ENCODE results near the gene PCK1. TPM values are rescaled to one million over a fixed set of nuclear protein-coding genes. Genes with fewer than 3 reads are reported as not detected.
"Not testable (repeated sequence)": the region's sequence is repeated elsewhere in the genome, so short reads cannot be mapped to it uniquely, and the experiment has no call there.

PCK1 gene
- polyA plus RNA-seq (2011; rRNA removed): not detected in 2 replicates
- not detected in 2 replicates for polyA minus RNA-seq (2011; rRNA and poly(A)+ RNA removed)

DNA sequence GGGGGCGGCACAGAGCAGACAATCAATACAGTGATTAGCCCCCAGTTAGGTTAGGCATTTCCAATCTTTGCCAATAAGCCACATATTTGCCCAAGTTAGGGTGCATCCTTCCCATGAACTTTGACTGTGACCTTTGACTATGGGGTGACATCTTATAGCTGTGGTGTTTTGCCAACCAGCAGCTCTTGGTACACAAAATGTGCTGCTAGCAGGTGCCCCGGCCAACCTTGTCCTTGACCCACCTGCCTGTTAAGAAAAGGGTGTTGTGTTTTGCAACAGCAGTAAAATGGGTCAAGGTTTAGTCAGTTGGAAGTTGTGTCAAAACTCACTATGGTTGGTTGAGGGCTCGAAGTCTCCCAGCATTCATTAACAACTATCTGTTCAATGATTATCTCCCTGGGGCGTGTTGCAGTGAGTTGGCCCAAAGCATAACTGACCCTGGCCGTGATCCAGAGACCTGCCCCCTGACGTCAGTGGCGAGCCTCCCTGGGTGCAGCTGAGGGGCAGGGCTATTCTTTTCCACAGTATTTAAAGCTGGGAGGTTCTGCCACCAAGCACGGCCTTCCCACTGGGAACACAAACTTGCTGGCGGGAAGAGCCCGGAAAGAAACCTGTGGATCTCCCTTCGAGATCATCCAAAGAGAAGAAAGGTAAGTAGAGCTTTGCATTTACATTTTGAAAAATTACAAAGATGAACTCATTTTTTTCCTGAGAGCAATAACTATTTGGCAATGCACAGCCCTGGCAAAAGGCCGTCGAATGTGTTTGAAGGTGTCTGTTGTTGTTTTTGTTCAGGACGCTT lies at the start of gene PCK1:
Gene PCK1 (plus strand): TSS at position 557 of the 802 bp plus-strand sequence. CDS start 302 bp downstream, outside the sequence.
- TF ChIP-seq, protein P1, sequence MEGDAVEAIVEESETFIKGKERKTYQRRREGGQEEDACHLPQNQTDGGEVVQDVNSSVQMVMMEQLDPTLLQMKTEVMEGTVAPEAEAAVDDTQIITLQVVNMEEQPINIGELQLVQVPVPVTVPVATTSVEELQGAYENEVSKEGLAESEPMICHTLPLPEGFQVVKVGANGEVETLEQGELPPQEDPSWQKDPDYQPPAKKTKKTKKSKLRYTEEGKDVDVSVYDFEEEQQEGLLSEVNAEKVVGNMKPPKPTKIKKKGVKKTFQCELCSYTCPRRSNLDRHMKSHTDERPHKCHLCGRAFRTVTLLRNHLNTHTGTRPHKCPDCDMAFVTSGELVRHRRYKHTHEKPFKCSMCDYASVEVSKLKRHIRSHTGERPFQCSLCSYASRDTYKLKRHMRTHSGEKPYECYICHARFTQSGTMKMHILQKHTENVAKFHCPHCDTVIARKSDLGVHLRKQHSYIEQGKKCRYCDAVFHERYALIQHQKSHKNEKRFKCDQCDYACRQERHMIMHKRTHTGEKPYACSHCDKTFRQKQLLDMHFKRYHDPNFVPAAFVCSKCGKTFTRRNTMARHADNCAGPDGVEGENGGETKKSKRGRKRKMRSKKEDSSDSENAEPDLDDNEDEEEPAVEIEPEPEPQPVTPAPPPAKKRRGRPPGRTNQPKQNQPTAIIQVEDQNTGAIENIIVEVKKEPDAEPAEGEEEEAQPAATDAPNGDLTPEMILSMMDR (IDR thresholded peaks at IDR 0.05; ENCODE audit: low read depth, low read length): no peak
- ChIA-PET CTCF (no interaction called here), POLR2A (no interaction called here)

DNA sequence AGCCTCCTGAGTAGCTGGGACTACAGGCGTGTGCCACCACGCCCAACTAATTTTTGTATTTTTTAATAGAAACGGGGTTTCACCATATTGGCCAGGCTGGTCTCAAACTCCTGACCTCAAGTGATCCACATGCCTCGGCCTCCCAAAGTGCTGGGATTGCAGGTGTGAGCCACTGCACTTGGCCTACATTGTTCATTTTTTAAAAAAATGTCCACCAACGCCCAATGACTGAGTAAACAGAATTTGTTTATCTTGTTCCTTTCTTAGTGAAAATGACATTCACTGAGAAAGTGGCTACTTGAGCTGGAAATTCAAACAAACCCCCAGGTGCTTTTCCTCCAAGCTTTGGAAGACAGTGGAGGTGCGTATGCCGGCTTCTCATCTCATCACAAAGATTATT lies 49.2 kb upstream of the PCK1 start:
- CTCF ChIA-PET: interaction anchor here (0.6 to 1.0 kb wide), 3 partner anchors 84 to 447 kb away, joined by 3 to 6 read pairs (median 4); no protein-coding TSS in a partner anchor

More for the DNA sequence above, at the start of gene PCK1:
- no peaks in the 10 kb centered on the region for H3K9me3 ChIP-seq (ENCODE audit: control insufficient read depth, insufficient read depth, low read length)
- peaks cover 4% of the 10 kb centered on the region for H3K27me3 ChIP-seq (ENCODE audit: control insufficient read depth, insufficient read depth, low read length)
- H3K27ac ChIP-seq (ENCODE audit: low read depth, low read length): no peak within 1 kb of the TSS
- no peak for DNase-seq (ENCODE audit: low read depth, low spot score)
- H3K4me3 ChIP-seq (ENCODE audit: low read depth, low read length): no peak within 1 kb of the TSS

DNA sequence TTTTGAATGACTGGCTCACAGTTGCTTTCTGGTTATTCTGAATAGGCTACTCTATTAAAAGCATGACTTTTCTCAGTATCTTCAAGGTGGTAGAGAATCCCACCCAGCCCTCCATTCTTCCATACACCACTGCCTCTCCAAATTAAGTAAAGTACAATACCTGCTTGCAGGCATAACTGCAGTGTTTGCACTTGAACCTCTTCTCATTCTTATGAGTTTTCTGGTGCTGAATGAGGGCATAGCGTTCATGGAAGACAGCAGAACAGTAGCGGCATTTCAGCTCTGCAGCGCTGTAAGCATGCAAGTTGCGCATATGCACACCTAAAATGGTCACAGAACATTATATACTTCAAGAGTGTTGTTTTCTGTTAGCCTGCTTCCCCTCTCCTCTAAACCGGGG lies 48.5 kb upstream of the PCK1 start:
- POLR2A ChIA-PET: no interaction called here
- Histone ChIP-seq H3K9me3 (ENCODE audit: control insufficient read depth, insufficient read depth, low read length) (no peaks in the 10 kb centered on the region), H3K4me3 (ENCODE audit: low read depth, low read length) (no peak overlapping the region), H3K27me3 (ENCODE audit: control insufficient read depth, insufficient read depth, low read length) (peaks cover 10% of the 10 kb centered on the region), H3K27ac (ENCODE audit: low read depth, low read length) (no peak overlapping the region)
- CTCF ChIA-PET: interaction anchor here (1.0 to 1.4 kb wide), 2 partner anchors 70 to 84 kb away, joined by 3 to 6 read pairs; no protein-coding TSS in a partner anchor
- TF ChIP-seq, protein P1 (IDR thresholded peaks at IDR 0.05; ENCODE audit: low read depth, low read length): no peak
- DNase-seq (ENCODE audit: low read depth, low spot score): no peak

More for the DNA sequence above, 49.2 kb upstream of the PCK1 start:
- POLR2A ChIA-PET; H3K9me3 ChIP-seq (ENCODE audit: control insufficient read depth, insufficient read depth, low read length); DNase-seq (ENCODE audit: low read depth, low spot score); H3K27ac ChIP-seq (ENCODE audit: low read depth, low read length); H3K4me3 ChIP-seq (ENCODE audit: low read depth, low read length): not testable (repeated sequence)
- peaks cover 12% of the 10 kb centered on the region for H3K27me3 ChIP-seq (ENCODE audit: control insufficient read depth, insufficient read depth, low read length)

DNA sequence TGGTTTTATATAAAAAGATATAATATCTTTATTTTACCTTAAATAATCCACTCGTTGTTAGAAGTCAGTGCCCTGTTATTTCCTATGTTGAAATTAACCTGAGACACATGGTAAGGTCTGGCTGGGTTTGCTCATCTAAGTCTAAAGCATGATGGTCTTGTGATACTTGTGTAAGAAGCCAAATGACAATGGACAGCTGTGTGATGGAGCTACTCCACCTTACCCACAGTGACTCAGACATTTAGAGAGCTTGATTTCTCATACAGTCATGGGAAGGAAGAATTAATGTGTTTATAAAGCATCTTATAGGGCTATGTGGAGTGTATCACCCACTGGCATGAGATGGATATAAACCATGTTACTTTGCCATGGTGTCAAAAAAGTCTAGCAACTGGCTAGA lies 47.7 kb upstream of the PCK1 start:
- H3K9me3 ChIP-seq (ENCODE audit: control insufficient read depth, insufficient read depth, low read length): no peaks in the 10 kb centered on the region
- no peak overlapping the region for H3K27ac ChIP-seq (ENCODE audit: low read depth, low read length)
- H3K27me3 ChIP-seq (ENCODE audit: control insufficient read depth, insufficient read depth, low read length): peaks cover 4% of the 10 kb centered on the region
- ChIA-PET POLR2A (no interaction called here), CTCF (interaction anchor here (0.7 to 6.6 kb wide), 6 partner anchors 69 to 698 kb away, joined by 3 to 114 read pairs (median 3); no protein-coding TSS in a partner anchor)
- TF ChIP-seq, protein P1 (IDR thresholded peaks at IDR 0.05; ENCODE audit: low read depth, low read length): no peak
- peak; percentile 8 for DNase-seq (ENCODE audit: low read depth, low spot score)
- H3K4me3 ChIP-seq (ENCODE audit: low read depth, low read length): no peak overlapping the region

DNA sequence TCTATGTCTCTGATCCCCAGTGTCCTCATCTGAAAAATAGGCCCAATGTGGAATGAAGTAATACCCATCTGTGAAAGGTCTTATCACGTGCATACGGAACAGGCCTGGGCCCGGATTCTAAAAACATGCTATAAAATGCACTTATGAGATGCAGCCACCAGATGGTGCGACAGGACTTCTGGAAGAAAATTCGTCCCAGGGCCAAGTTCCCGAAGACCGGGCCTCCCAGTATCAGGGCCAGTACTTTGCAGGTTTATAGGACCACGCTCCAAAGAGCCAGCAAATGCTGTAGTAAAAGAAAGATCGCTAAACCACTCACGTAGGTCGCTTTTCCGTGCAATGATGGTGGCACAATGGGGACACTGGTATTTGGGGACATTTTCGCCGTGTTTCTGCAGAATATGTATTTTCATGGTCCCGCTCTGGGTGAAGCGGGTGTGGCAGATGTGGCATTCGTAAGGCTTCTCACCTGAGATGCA lies 46.6 kb upstream of the PCK1 start:
- Histone ChIP-seq H3K27me3 (ENCODE audit: control insufficient read depth, insufficient read depth, low read length) (peaks cover 4% of the 10 kb centered on the region), H3K4me3 (ENCODE audit: low read depth, low read length) (no peak overlapping the region), H3K27ac (ENCODE audit: low read depth, low read length) (no peak overlapping the region), H3K9me3 (ENCODE audit: control insufficient read depth, insufficient read depth, low read length) (no peaks in the 10 kb centered on the region)
- TF ChIP-seq, protein P1 (IDR thresholded peaks at IDR 0.05; ENCODE audit: low read depth, low read length): peak; percentile 78
- ChIA-PET POLR2A (no interaction called here), CTCF (interaction anchor here (0.7 to 6.6 kb wide), 5 partner anchors 16 to 696 kb away, joined by 3 to 114 read pairs (median 6); no protein-coding TSS in a partner anchor)
- peak; percentile 44 for DNase-seq (ENCODE audit: low read depth, low spot score)
